DMS114 treated with DMSO at 0.1 percent for 48 hours (cell line): ENCODE data around the gene SALL4.
"Not testable (repeated sequence)": the region's sequence is repeated elsewhere in the genome, so short reads cannot be mapped to it uniquely, and the experiment has no call there.

ENCODE experiments used
- DNase-seq: peaks from one replicate; lab custom pipeline; 2025; ENCODE audit not compliant: unreplicated experiment; lab: John Stamatoyannopoulos, UW

SALL4 gene

DNA sequence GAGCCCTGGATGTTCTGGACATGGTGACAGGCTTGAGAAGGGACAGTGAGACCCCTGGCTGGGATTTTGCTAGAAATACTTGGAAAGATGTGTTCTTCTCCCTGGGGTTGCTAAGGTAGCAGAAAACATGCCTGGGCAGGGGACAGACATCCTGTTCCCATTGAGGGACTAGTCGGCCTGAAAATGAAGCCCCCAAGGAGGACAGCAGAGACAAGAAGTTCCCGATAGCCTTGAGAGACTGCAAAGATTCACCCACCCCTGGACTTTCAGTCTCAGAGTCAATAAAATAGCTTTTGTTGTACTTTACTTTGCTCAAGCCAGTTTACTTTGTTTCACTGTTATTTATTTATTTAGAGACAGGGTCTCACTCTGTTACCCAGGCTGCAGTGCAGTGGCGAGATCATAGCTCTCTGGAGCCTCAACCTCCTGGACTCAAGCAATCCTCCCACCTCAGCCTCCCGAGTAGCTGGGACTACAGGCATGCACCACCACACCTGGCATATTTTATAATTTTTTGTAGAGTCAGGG, 62.5 kb downstream of the SALL4 start:
- no peak for DNase-seq

DNA sequence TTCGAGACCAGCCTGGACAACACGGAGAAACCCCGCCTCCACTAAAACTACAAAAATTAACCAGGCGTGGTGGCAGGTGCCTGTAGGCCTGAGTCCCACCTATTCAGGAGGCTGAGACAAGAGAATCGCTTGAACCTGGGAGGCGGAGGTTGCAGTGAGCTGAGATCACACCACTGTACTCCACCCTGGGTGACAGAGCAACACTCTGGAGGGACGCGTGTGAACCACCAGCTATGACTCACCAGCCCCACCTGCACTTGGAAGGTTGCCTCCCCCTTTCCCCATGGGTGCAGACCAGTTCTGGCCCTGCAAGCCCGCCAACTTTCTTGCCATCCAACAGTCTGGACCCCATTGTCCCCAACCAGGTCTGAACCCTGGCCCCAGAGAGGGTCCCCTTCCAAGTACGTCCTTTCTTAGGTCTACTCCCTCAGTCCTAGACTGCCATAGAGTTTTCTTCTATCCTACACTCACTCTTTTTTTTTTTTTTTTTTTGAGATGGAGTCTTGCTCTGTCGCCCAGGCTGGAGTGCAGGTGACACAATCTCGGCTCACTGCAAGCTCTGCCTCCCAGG, 63.4 kb downstream of the SALL4 start:
- DNase-seq = no peak

DNA sequence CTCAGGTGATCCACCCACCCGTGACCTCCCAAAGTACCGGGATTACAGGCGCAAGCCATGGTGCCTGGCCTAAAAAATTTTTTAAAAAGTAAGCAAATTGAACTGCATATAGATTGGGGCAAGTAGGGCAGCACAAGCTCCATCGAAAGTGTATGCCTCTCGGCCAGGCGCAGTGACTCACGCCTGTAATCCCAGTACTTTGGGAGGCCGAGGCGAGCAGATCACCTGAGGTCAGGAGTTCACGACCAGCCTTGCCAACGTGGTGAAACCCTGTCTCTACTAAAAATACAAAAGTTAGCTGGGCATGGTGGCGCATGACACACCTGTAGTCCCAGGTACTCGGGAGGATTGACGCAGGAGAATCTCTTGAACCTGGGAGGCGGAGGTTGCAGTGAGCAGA, 64.1 kb downstream of the SALL4 start:
- not testable (repeated sequence) for DNase-seq

DNA sequence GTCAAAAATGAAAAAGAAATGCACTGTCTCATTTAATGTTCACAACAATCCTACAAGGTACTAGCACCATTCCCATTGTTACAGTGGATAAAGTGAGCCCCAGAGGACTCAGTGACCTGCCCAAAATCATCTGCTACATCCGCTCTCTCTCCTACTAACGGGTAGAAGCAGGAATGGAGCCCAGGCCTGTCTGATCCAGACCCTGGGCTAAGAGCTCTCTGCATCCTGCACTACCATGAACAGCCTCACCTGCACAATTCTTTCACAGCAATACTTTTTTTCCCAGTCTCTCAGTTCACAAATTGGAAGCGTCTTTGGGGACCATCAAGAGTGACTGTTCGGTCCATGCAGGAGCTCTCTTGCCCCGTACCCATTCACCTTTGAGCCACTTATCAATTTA, 65.4 kb downstream of the SALL4 start:
- no peak for DNase-seq

DNA sequence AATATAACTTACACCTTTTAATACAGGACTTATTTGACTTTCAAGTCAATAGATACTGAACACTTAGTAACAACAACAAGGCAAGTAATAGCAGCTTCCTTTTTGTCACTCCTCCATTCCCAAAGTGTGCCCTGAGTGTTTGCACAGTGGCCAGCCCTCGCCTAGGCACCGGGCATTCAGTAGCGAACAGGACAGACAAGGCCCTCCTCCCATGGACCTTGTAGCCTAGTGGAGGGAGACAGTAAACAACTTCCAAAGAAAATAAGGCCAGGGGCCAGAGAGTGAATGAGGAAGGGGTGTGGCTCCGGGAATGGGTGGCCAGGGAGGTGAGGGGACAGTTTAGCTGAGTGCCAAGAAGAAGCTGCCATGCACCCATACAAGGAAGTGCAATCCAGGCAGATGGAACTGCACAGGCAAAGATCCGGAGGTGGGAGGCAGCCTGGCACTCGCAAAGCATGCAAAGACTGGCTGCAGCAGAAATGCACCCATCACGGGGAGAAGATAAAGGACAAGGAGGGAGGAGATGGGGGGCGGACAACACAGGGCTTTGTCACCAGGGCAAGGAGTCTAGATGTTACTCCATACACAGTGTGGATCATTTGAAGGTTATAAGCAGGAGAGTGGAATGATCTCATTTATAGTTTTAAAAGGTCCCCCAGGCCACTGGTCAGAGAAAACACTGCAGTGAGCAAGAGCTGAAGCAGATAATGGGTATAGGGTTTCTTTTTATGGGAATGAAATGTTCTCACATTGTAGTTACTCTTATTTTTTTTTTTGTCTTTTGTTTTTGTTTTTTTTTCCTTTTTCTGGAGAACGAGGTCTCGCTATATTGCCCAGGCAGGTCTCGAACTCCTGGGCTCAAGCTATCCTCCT, 66.4 kb downstream of the SALL4 start:
- no peak for DNase-seq

DNA sequence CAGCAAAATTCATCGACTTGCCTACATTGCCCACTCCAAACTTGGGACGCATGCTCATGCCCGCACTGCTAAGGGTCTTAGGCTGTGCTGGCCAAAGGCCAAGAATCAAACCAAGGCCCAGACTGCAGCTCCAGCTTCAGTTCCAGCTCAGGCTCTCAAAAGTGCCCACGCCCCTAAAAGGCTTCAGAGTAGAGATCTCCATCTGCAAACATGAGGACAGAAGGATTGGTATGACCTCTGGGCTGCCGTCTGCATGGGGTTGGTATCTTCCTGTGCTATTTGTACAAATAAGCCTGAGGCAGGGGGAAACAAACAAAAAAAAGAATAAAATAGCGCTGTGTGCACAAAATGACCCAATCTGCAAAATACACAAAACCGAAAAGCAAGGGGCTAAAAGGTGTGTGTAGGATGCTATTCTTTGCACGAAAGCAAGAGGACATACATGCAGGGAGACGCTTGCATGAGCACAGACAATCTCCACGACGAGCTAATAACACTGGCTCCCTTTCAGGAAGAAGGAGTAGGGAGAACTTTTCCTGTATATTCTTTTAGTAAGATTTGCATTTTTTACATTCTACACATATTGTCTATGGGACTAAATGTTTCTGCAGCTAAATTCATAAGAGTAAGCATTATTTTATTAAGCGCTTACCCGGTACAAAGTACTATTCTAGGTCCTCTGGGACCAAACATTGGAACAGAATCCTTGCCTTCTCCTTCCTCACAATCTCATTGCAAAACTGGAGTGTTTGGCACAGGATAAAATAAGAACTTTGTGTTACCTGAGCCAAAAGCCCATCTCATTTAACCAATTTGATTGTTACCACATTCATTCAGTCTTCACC, 67.2 kb downstream of the SALL4 start:
- no peak for DNase-seq

DNA sequence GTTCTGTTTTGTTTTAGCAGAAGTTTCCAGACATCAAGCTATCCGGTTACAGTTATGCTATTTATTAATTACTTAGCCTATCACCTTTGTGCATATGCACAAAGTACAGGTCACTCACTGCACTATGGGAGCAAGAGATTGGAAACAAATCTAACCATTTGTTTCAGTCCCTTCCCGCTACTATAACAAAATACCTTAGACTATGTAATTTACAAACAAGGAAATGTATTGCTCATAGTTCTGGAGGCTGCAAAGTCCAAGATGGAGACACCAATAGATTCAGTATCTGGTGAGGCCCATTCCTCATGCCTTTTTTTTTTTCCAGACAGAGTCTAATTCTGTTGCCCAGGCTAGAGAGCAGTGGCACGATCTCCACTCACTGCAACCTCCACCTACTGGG, 69.3 kb downstream of the SALL4 start:
- DNase-seq = no peak
